Activated B cell treated with CpG ODN at 0.5 μM for 24 hours (primary cell): ENCODE results near the gene MRPS23. TPM values are rescaled to one million over a fixed set of nuclear protein-coding genes. Genes with fewer than 3 reads are reported as not detected.

ENCODE experiments used
- ATAC-seq: fragments of 200-7000 bp; cut with Tn5 transposase; one replicate; pipeline ENCODE4 v1.10.0; 2021; ENCODE audit warnings: low read depth, mild to moderate bottlenecking, moderate library complexity
- CTCF ChIA-PET: fragments of 350-600 bp; sonication (Branson Sonifier 250); formaldehyde crosslinking; loops from one replicate; lab custom pipeline; 2021; ENCODE audit warnings: antibody characterized with exemption; lab: Charles Lee
- POLR2A ChIA-PET: fragments of 350-600 bp; sonication (Branson Sonifier 250); formaldehyde crosslinking; loops from one replicate; lab custom pipeline; 2021; ENCODE audit warnings: antibody characterized with exemption; lab: Charles Lee
- DNase-seq: peaks from one replicate; pipeline ENCODE4 v3.0.0; 2022
- H3K27ac Mint-ChIP-seq: one replicate; pipeline ENCODE4 v1.8.0; 2020; ENCODE audit warnings: mixed read lengths
- H3K27me3 Mint-ChIP-seq: one replicate; pipeline ENCODE4 v1.8.0; 2021; ENCODE audit warnings: mixed read lengths
- H3K36me3 Mint-ChIP-seq: one replicate; pipeline ENCODE4 v1.8.0; 2021; ENCODE audit warnings: low read depth, mixed read lengths
- H3K4me1 Mint-ChIP-seq: one replicate; pipeline ENCODE4 v1.8.0; 2021; ENCODE audit warnings: mixed read lengths
- H3K4me3 Mint-ChIP-seq: one replicate; pipeline ENCODE4 v1.8.0; 2020; ENCODE audit warnings: mild to moderate bottlenecking, mixed read lengths
- H3K9me3 Mint-ChIP-seq: one replicate; pipeline ENCODE4 v1.8.0; 2020; ENCODE audit warnings: mixed read lengths
- CTCF ChIP-seq: fragments of 200-600 bp; IDR thresholded peaks from one replicate; pipeline ENCODE4 v1.8.0; 2022; ENCODE audit warnings: antibody characterized with exemption, mild to moderate bottlenecking
- intact Hi-C: fragments of 100-400 bp; cut with micrococcal nuclease; formaldehyde crosslinking; loops from one replicate; pipeline ENCODE4 v1.15.1; 2024
- total RNA-seq: library from RNA; stranded (reverse); gene quantifications from 2 replicates; pipeline ENCODE4 v1.2.3, GENCODE V29; 2022

Gene MRPS23
- total RNA-seq, 1 donor from 2014 or later = 37.9 TPM

GRCh38 chr17:57894848-57895247, 45.0 kb upstream of the MRPS23 start:
- H3K4me3 Mint-ChIP-seq = no peak overlapping the region
- TF ChIP-seq CTCF = no peak
- no peak for DNase-seq
- peaks cover 33% of the 10 kb centered on the region for H3K27me3 Mint-ChIP-seq
- no peaks in the 10 kb centered on the region for H3K36me3 Mint-ChIP-seq
- ChIA-PET POLR2A (no interaction called here), CTCF (interaction anchor here (6.4 kb wide), 1 partner anchor 103 kb away, joined by 112 read pairs; no protein-coding TSS in a partner anchor)
- no peaks in the 10 kb centered on the region for H3K9me3 Mint-ChIP-seq
- no peaks in the 10 kb centered on the region for H3K4me1 Mint-ChIP-seq
- H3K27ac Mint-ChIP-seq = no peak overlapping the region
- no peak for ATAC-seq
- intact Hi-C loops = no loop called here

GRCh38 chr17:57892820-57893595, 43.2 kb upstream of the MRPS23 start:
- POLR2A ChIA-PET = interaction anchor here (0.6 to 1.1 kb wide), 5 partner anchors 25 to 114 kb away, joined by 3 read pairs; partner anchors contain the start of genes MRPS23 and SRSF1
- no peak for ATAC-seq

GRCh38 chr17:57892146-57892819, 42.4 kb upstream of the MRPS23 start:
- CTCF ChIA-PET = interaction anchor here (0.5 to 6.4 kb wide), 19 partner anchors 9 to 222 kb away, joined by 3 to 112 read pairs (median 4); no protein-coding TSS in a partner anchor
- Mint-ChIP-seq H3K9me3 (no peaks in the 10 kb centered on the region), H3K36me3 (no peaks in the 10 kb centered on the region), H3K4me3 (no peak overlapping the region), H3K4me1 (no peaks in the 10 kb centered on the region), H3K27me3 (peaks cover 36% of the 10 kb centered on the region), H3K27ac (no peak overlapping the region)
- TF ChIP-seq CTCF = peak; percentile 62
- intact Hi-C loops = loop anchor here (1.0 to 2.0 kb wide), 4 partner anchors 33 to 221 kb away; no protein-coding TSS in a partner anchor
- POLR2A ChIA-PET = interaction anchor here (0.7 to 1.1 kb wide), 4 partner anchors 24 to 115 kb away, joined by 3 read pairs; partner anchors contain the start of genes MRPS23 and SRSF1
- peak; percentile 98 for ATAC-seq
- DNase-seq = peak; percentile 77

More at GRCh38 chr17:57892820-57893595, 43.2 kb upstream of the MRPS23 start:
- no peaks in the 10 kb centered on the region for H3K4me1 Mint-ChIP-seq
- intact Hi-C loops = loop anchor here (1.0 to 2.0 kb wide), 4 partner anchors 34 to 220 kb away; no protein-coding TSS in a partner anchor
- no peak overlapping the region for H3K27ac Mint-ChIP-seq
- no peak overlapping the region for H3K4me3 Mint-ChIP-seq
- no peak for DNase-seq
- H3K27me3 Mint-ChIP-seq = peaks cover 36% of the 10 kb centered on the region
- no peak for TF ChIP-seq CTCF
- no peaks in the 10 kb centered on the region for H3K9me3 Mint-ChIP-seq
- CTCF ChIA-PET = interaction anchor here (0.5 to 6.4 kb wide), 18 partner anchors 8 to 221 kb away, joined by 3 to 112 read pairs (median 4); no protein-coding TSS in a partner anchor
- H3K36me3 Mint-ChIP-seq = no peaks in the 10 kb centered on the region

- POLR2A ChIA-PET = interaction anchor here (1.2 kb wide), 1 partner anchor 12 kb away, joined by 3 read pairs; no protein-coding TSS in a partner anchor
- no peaks in the 10 kb centered on the region for H3K9me3 Mint-ChIP-seq
Measured at GRCh38 chr17:57890857-57891232, 41.0 kb upstream of the MRPS23 start.

More at GRCh38 chr17:57890857-57891232, 41.0 kb upstream of the MRPS23 start:
- CTCF ChIA-PET = interaction anchor here (0.9 to 6.4 kb wide), 2 partner anchors 96 to 107 kb away, joined by 4 to 112 read pairs; no protein-coding TSS in a partner anchor
- TF ChIP-seq CTCF = no peak
- H3K4me1 Mint-ChIP-seq = no peaks in the 10 kb centered on the region
- no peak for DNase-seq
- ATAC-seq = no peak
- H3K36me3 Mint-ChIP-seq = no peaks in the 10 kb centered on the region
- H3K4me3 Mint-ChIP-seq = no peak overlapping the region
- H3K27ac Mint-ChIP-seq = no peak overlapping the region
- intact Hi-C loops = no loop called here
- peaks cover 36% of the 10 kb centered on the region for H3K27me3 Mint-ChIP-seq
